Subcutaneous abdominal adipose tissue (tissue), 5 donors: Measurements from ENCODE around the gene OR6K6.

Experiments used
- H3K27ac ChIP-seq: one replicate; pipeline ENCODE4 v1.7.0; 2013; ENCODE audit warnings: low read depth, mild to moderate bottlenecking, inconsistent platforms, low read length, moderate library complexity
- H3K27me3 ChIP-seq, 5 donors: one replicate each; pipeline ENCODE4 v1.7.0; 2013; ENCODE audit warnings: low read length in 5 of 5, inconsistent platforms in 1 of 5; ENCODE audit not compliant: control insufficient read depth in 5 of 5, insufficient read depth in 4 of 5
- H3K36me3 ChIP-seq, 5 donors: one replicate each; pipeline ENCODE4 v1.7.0; 2013; ENCODE audit warnings: low read length in 5 of 5; ENCODE audit not compliant: control insufficient read depth in 5 of 5, insufficient read depth in 5 of 5
- H3K4me1 ChIP-seq, 5 donors: one replicate each; pipeline ENCODE4 v1.7.0; 2013; ENCODE audit warnings: low read length in 5 of 5, mild to moderate bottlenecking in 3 of 5, moderate library complexity in 1 of 5; ENCODE audit not compliant: control insufficient read depth in 5 of 5, insufficient read depth in 5 of 5
- H3K4me3 ChIP-seq, 5 donors: one replicate each; pipeline ENCODE4 v1.7.0; 2013; ENCODE audit warnings: low read length in 5 of 5, low read depth in 1 of 5
- H3K9ac ChIP-seq, 5 donors: one replicate each; pipeline ENCODE4 v1.7.0; 2013; ENCODE audit warnings: low read length in 5 of 5, mild to moderate bottlenecking in 4 of 5, moderate library complexity in 3 of 5
- H3K9me3 ChIP-seq, 5 donors: one replicate each; pipeline ENCODE4 v1.7.0; 2013; ENCODE audit warnings: low read length in 5 of 5; ENCODE audit not compliant: control insufficient read depth in 5 of 5
- donor health status: healthy.
- donor health status: healthy.
- donor health status: healthy.
- donor health status: healthy.
- donor health status: healthy.

Gene OR6K6

DNA sequence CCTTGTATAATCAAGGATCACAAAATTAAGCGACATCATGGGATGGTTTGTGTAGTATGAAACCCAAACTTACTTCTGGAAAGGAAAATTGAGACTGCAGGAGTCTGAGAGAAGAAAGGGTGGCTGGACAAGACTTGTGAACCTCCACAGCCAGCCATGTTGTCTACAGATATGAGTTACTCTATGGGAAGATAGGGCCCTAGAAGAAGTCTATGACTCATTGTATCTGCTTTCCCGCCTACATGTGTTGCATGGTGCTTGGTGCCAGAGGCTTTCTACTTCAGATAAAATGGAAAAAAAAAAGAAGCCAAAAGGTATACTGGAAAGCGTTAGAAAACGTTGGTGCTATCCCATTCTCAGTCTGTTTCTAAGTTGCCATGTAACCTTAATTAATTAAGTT lies 45.2 kb downstream of the OR6K6 start:
- H3K9me3 ChIP-seq, result no peaks in the 10 kb centered on the region
- no peak overlapping the region for H3K27ac ChIP-seq

DNA sequence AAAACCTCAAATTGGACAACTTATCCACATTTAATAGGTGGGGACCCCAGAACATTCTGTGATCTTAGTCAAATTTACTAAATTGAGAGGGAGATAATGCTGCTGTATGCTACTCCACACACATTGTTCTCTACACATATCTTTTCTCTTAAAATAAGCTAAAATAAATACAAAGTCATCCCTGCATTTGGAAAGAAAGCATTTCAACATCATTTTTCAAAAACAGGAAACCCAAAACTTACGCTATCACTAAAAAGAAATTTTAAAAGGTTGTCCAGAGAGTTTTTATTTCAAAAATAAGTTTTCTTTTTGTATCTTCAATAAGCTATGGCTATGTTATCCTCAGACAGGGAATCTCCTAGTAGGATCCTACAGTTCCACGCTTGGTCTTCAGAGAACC lies 46.0 kb downstream of the OR6K6 start:
- Histone ChIP-seq H3K27ac (no peak overlapping the region), H3K36me3 (no peaks in the 10 kb centered on the region), H3K4me1 (peaks cover 0 to 2% (median 0%) of the 10 kb centered on the region in 5 donors), H3K9ac (no peak overlapping the region), H3K27me3 (peaks cover 0 to 3% (median 0%) of the 10 kb centered on the region in 5 donors), H3K9me3 (no peaks in the 10 kb centered on the region), H3K4me3 (no peak overlapping the region)

More for the DNA sequence above, 45.2 kb downstream of the OR6K6 start:
- H3K27me3 ChIP-seq, result peaks cover 0 to 3% (median 0%) of the 10 kb centered on the region in 5 donors
- H3K36me3 ChIP-seq, result no peaks in the 10 kb centered on the region
- H3K9ac ChIP-seq, result no peak overlapping the region
- peaks cover 0 to 11% (median 0%) of the 10 kb centered on the region in 5 donors for H3K4me1 ChIP-seq
- no peak overlapping the region for H3K4me3 ChIP-seq

DNA sequence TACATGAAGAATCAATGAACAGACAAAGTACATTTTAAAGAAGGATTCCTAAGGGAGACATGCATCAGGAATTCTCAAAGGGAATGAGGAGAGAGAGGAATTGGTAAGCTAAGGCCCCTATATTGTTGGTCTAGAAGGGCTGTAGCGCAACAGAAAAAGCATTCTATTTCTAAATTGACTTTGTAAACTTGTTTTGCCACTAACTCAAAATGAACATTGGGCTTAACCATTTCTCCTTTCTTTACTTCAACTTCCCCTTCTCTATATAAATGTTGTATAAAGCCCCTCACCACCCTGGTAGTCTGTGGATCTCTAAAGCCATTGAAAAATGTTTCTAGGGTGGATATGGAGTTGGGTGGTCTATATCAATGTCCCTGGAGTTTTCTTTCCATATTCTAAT lies 46.9 kb downstream of the OR6K6 start:
- Histone ChIP-seq H3K4me1 (no peaks in the 10 kb centered on the region), H3K9ac (no peak overlapping the region), H3K27me3 (peaks cover 0 to 3% (median 0%) of the 10 kb centered on the region in 5 donors), H3K27ac (no peak overlapping the region), H3K36me3 (no peaks in the 10 kb centered on the region), H3K9me3 (no peaks in the 10 kb centered on the region), H3K4me3 (no peak overlapping the region)

DNA sequence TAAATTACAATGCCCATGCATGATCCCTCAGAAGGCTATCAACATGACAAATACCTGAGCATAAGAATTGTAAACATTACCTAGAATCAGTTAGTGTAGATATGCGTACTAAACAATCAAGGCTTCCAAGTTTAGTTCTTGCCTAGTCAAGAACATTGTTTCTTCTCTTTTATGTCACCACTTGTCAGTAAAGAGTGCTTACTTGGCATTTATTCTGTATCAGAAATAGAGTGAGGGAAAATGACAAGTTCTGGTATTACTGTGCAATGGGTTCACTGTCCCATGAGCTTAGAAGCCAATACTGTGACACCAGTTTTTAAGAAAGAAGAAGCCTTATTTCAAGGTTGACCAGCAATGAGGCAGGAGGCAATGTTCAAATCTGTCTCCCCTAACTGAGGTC lies 49.2 kb downstream of the OR6K6 start:
- no peak overlapping the region for H3K9ac ChIP-seq
- H3K27ac ChIP-seq, result no peak overlapping the region
- H3K27me3 ChIP-seq, result peaks cover 0 to 3% (median 0%) of the 10 kb centered on the region in 5 donors
- peaks cover 0 to 7% (median 2%) of the 10 kb centered on the region in 5 donors for H3K4me1 ChIP-seq
- no peak overlapping the region for H3K4me3 ChIP-seq
- H3K9me3 ChIP-seq, result no peaks in the 10 kb centered on the region
- no peaks in the 10 kb centered on the region for H3K36me3 ChIP-seq
